Measurements from ENCODE around the gene TTC22.
"Not testable (repeated sequence)": the region's sequence is repeated elsewhere in the genome, so short reads cannot be mapped to it uniquely, and the experiment has no call there.

TTC22 gene

DNA sequence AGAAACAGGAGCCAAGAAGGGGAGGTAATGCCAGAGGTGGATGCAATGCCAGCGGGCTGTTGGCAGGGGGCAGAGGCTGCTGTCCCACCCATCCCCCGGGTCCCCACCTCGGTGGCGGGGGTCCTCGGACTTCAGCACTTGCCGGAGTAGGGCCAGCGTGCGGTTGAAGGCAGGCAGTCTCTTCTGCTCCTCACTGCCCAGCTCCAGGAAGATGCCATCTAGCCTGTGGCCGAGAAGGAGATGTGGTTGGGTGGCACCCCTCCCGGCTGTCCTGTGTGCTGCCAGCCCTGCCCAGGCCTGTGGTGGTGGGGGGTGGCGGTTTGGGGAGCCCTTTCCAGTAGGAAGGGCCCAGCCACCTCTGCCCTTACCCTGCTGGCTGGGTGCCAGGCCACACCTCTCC is 13.5 kb downstream of the TTC22 start:
- no peak for DNase-seq

- no peak for DNase-seq
Measured at GRCh38 chr1:54786778-54787177, 14.3 kb downstream of the TTC22 start.

DNA sequence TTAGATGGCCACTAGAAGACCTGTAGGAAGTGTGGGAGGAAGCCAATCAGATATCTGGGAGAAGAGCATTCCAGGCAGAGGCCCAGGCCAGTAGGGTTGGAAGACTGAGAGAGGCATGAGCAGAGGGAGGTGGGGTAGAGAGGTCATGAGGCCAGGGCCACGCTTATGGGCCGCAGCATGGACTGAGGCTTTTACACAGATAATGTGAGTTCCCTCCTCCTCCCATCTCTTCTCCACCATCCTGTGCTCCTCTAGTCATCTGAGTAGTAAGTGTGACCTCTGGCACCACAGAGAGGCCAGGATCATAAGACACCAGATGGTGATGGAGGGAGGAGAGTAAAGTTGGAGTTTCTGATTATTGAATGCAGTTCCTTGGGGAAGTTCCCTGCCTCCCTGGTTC is 17.1 kb downstream of the TTC22 start:
- DNase-seq, result no peak

DNA sequence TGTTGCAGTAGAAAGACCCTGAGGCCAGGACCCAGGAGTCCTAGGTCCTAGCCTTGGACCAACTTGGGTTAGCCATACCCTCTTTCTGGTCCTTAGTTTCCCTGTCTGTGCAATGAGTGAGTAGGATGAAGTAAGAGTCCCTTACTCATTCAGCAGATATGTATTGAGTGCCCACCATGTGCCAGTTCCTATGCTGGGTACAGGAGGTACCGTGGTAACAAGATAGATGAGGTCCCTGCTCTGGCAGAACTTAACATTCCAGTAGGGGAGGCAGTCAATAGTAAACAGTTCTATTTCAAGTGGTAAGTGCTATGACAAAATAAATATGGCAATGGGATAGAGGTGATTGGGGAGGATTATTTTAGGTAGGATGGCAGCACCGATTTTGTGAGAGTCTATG is 18.5 kb downstream of the TTC22 start:
- DNase-seq, result no peak

DNA sequence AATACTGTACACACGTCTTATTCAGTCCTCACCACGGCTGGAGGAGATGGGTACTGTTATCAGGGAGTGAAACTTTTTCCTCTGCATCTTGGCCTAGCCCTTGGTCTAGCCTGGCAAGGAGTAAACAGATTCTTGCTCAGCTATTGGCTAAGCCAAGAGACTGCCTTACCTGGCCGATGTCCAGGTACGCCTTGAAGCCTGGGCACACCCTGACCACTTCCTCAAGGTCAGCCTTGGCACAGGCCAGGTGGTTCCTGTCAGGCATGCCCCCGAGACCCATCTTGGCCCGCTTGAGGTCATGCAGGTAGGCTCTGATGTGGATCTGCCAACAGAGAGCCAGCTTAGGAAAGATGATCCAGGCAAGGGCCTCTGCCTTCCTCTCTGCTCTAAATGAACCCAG is 19.0 kb downstream of the TTC22 start:
- DNase-seq, result no peak

DNA sequence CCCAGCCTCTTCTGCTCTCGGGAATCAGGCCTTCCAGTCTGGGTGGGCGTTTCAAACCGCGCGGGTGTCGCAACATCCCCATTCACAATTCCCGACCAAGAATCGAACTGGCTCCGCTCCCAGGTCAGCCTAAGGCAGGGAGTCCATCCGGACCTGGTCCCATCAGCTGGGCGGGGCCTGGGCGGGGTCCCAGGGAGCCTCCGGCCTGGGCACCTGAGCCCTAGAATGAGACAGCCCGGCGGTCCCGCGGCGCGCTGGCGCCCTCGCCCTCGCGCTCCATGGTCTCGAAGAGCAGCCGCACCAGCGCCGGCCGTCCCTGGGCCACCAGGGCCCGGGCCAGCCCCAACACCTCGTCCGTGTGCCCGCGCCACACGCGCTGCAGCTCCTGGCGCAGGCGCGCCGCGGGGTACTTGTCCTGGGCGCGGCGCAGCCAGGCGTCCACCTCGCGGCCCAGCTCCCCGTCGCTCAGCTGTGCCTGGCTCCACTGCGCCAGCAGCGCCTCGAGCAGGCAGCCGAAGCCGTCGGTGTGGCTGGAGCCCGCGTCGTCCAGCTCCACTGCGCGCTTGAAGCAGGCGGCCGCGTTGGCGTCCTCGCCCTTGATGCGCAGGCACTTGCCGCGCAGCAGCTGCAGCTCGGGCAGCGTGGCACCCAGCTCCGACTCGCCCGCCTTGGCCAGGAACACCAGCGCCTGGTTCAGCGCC is 19.9 kb downstream of the TTC22 start:
- no peak for DNase-seq

GRCh38 chr1:54777431-54777830 is 23.7 kb downstream of the TTC22 start:
- no peak for DNase-seq

GRCh38 chr1:54777011-54777410 is 24.1 kb downstream of the TTC22 start:
- DNase-seq, result no peak

- DNase-seq, result not testable (repeated sequence)
Measured at GRCh38 chr1:54775828-54776721, 25.0 kb downstream of the TTC22 start.

DNA sequence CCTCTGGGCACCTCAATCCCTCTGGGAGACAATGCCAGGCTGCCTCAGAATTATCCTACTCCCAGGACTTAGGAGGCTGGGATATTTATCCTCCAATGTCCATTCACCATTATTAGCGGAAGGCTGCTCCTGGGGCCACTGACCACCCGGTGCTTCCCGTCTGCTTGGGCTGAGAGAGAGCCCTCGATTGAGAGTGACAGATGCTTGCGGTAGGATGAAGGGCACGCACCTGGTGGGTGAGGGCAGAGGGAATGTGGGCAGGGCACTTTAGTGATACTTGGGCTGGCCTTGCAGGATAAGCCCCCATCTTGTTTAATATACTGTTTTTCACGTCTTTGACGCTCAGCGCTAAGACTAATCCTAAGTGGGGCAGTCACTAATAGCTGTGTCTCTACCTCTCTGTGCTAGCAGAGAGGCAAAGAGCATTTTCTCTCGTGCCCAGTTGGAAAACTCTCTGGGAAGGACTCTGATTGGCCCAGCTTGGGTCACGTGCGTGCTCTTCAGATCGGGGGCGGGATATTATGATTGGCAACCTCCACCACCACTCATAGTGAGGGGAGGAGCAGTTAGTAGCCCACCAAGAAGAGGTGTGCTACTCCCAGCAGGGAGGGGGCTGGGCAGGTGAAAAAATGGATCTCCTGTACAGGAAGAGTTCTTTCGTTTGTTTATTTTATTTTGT is 26.2 kb downstream of the TTC22 start:
- DNase-seq, result no peak

- no peak for DNase-seq
Measured at GRCh38 chr1:54772951-54773350, 28.2 kb downstream of the TTC22 start.

DNA sequence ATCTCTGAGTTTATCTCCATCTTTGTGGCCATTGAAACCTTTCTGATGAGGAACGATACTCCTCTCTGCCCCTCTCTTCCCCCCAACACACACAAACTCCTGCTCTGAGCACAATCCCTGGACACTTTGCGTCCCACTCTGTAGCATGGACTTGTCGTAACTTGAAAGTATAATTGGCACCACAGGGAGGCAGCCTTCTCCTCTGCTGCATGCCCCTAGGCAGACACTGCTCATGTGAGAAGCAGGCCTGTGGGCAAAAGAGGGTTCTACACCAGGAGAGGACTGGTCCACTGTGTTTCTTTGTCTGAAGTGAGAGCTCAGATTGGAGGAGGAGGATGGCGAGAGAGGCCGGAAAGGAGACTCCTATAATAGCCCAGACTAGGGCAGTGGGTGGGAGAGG is 33.0 kb downstream of the TTC22 start:
- peak in 9 of 51 donors; percentile 2 to 19 (median 4) for DNase-seq

GRCh38 chr1:54767526-54767925 is 33.6 kb downstream of the TTC22 start:
- no peak for DNase-seq

DNA sequence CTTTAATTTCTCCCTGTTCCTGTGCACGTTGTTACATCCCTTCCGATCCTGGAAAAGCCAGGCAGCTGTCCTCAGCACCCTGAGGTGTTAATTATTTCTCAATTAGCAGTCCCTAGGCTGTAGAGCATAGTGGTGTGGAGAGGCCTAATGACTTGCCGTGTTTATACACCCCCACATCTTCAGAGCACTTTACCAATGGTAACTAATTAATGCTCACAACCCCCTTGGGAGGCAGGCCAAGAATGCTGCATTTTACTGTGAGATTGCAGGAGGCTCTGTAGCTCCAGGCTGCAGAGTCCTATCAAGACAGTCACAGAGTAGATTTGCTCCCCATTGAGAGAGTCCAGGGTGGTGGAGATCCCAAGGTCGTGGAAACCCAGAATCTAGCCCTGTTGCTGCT is 34.4 kb downstream of the TTC22 start:
- DNase-seq, result no peak

DNA sequence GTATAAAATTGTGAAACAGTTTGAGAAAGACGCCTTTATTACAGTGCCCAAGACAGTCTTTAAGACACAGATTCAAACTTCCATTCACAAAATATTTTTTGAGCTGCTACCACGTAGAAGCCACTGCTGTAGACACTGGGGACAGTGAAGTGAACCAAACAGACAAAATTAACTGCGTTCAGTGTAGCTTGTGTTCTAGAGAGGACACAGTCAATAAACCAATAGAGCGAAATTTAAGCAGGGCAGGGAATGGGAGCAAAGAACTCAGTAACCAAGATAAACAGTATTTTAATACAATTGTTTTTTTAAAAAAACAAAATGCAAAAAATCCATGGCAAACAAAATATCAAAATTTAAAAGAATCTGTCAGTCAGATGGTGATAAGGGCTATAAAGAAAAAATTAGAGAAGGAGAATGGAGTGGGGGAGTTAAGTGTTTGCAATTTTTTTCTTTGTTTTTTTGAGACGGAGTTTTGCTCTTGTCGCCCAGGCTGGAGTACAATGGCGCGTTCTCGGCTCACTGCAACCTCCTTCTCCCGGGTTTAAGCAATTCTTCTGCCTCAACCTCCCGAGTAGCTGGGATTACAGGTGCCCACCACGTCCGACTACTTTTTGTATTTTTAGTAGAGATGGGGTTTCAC is 36.1 kb downstream of the TTC22 start:
- no peak for DNase-seq

- DNase-seq, result peak; percentile 43 to 99 (median 92)
Measured at GRCh38 chr1:54764133-54764921, 36.8 kb downstream of the TTC22 start, which contains the start of gene PARS2. Gene PARS2 (minus strand): TSS chr1:54764523. CDS start chr1:54759161, 5,362 bp downstream.

GRCh38 chr1:54763816-54764132 is 37.3 kb downstream of the TTC22 start:
- no peak for DNase-seq

GRCh38 chr1:54758678-54759348 is 42.3 kb downstream of the TTC22 start:
- no peak for DNase-seq

- DNase-seq, result no peak
Measured at GRCh38 chr1:54757833-54758232, 43.3 kb downstream of the TTC22 start.

DNA sequence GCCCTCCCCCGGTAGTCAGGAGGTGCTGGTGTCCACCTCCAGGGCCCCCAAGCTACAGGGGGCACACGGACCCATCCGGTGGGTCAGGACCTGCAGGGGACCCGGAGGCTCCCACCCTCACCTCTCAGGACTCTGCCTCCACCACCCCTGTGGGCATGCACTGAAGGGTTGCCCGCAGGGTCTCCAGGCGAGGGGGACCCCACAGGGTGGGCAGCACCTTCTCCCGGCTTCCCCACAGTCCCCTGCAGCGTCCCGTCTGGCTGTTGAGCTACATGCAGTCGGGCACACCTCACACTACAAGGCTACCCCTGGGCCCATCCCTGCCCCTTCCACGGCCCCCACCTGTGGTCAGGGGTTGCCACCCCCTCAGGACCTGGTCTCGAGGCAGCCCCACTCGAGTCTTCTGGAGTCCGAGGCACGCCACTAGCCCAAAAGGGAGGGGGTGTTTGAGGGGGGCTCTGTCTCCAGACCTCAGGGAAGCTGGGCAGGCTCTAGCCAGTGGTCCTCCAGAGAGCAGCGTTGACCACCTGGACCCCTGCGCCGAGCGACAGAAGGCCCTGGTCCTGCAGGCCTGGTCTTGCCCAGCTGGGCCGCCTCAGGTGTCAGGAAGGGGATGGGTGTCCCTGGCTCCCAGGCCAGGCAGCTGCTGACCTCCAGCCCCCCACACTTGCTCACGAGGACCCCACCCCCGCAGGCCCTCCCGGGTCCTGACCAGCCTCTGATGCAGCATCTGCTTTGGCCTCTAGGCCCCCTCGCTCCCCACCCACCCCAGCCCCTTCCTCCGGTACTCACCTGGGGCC is 46.4 kb downstream of the TTC22 start:
- DNase-seq, result no peak
